C4-2B (cell line): ENCODE measurements around the gene TOX2.

Experiments
- CTCF ChIP-seq: fragments of 450-650 bp; conservative IDR thresholded peaks from 2 replicates; pipeline ENCODE4 v1.5.1; 2017; ENCODE audit warnings: mild to moderate bottlenecking
- ZFX ChIP-seq: fragments of 450-650 bp; IDR thresholded peaks from 2 replicates; pipeline ENCODE4 v1.6.1; 2017

GRCh38 chr20:43958626-43959025, 44.0 kb downstream of the TOX2 start:
- TF ChIP-seq CTCF = no peak
- no peak for TF ChIP-seq ZFX
